ENCODE data around the gene PRIM2.
A peak's percentile ranks its signal among the peaks of the same experiment; 100 is the strongest.
"Not testable (repeated sequence)": the region's sequence is repeated elsewhere in the genome, so short reads cannot be mapped to it uniquely, and the experiment has no call there.

Gene PRIM2

DNA sequence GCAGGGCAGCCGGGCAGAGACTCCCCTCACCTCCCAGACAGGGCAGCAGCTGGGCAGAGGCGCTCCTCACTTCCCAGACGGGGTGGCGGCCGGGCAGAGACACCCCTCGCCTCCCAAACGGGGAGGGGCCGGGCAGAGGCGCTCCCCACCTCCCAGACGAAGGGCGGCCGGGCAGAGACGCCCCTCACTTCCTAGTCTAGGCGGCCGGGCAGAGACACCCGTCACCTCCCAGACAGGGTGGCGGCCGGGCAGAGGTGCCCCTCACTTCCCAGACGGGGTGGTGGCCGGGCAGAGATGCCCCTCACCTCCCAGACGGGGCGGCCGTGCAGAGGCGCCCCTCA, 6.6 kb upstream of the PRIM2 start:
- Histone ChIP-seq H3K27ac (ENCODE audit: low read length) (no peak overlapping the region), H3K4me3 (ENCODE audit: low read length) (no peak overlapping the region), H3K4me1 (ENCODE audit: insufficient read depth, low read length) (no peaks in the 10 kb centered on the region), H3K9me3 (ENCODE audit: insufficient read depth, low read depth, low read length) (no peaks in the 10 kb centered on the region), H3K9ac (ENCODE audit: low read depth, low read length) (no peak overlapping the region), H3K36me3 (ENCODE audit: insufficient read depth, low read depth, low read length) (no peaks in the 10 kb centered on the region), H3K27me3 (ENCODE audit: insufficient read depth, low read length) (no peaks in the 10 kb centered on the region)

DNA sequence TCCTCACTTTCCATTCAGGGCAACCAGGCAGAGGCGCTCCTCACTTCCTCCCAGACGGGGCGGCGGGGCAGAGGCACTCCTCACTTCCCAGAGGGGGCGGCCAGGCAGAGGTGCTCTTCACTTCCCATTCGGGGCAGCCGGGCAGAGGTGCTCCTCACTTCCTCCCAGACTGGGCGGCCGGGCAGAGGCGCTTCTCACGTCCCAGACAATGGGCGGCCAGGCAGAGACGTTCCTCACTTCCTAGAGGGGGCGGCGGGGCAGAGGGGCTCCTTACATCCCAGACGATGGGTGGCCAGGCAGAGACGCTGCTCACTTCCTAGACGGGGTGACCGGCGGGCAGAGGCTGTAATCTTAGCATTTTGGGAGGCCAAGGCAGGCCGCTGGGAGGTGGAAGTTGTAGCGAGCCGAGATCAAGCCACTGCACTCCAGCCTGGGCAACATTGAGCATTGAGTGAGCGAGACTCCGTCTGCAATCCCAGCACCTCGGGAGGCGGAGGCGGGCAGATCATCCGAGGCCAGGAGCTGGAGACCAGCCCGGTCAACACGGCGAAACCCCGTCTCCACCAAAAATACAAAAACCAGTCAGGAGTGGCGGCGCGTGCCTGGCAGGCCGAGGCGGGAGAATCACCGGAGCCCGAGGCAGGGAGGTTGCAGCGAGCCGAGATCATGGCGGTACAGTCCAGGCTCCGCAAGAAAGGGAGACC, 6.0 kb upstream of the PRIM2 start:
- H3K36me3 ChIP-seq (ENCODE audit: insufficient read depth, low read depth, low read length); H3K4me1 ChIP-seq (ENCODE audit: insufficient read depth, low read length); H3K27ac ChIP-seq (ENCODE audit: low read length); H3K9ac ChIP-seq (ENCODE audit: low read depth, low read length); H3K4me3 ChIP-seq (ENCODE audit: low read length); H3K27me3 ChIP-seq (ENCODE audit: insufficient read depth, low read length); H3K9me3 ChIP-seq (ENCODE audit: insufficient read depth, low read depth, low read length): not testable (repeated sequence)

DNA sequence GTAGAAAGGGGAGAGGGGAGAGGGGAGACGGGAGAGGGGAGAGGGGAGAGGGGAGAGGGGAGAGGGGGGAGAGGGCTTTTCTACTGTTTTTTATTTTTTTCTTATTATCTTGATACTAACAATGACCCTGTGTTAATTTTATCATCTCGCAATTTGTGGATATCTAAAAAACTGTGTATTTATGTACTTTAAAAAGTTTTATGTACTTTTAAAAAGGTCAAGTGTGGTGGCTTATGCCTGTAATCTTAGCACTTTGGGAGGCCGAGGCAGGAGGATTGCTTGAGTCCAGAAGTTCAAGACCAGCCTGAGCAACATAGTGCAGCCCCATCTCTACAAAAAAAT, 5.5 kb upstream of the PRIM2 start:
- Histone ChIP-seq H3K27ac (ENCODE audit: low read length) (no peak overlapping the region), H3K4me1 (ENCODE audit: insufficient read depth, low read length) (no peaks in the 10 kb centered on the region), H3K4me3 (ENCODE audit: low read length) (no peak overlapping the region), H3K36me3 (ENCODE audit: insufficient read depth, low read depth, low read length) (no peaks in the 10 kb centered on the region), H3K9ac (ENCODE audit: low read depth, low read length) (no peak overlapping the region), H3K27me3 (ENCODE audit: insufficient read depth, low read length) (no peaks in the 10 kb centered on the region), H3K9me3 (ENCODE audit: insufficient read depth, low read depth, low read length) (no peaks in the 10 kb centered on the region)

- H3K9ac ChIP-seq (ENCODE audit: low read depth, low read length): no peak overlapping the region
- peaks cover 1% of the 10 kb centered on the region; the same call in 1 of the 2 replicates for H3K4me1 ChIP-seq (ENCODE audit: insufficient read depth, low read length)
- H3K36me3 ChIP-seq (ENCODE audit: insufficient read depth, low read depth, low read length): no peaks in the 10 kb centered on the region
- H3K9me3 ChIP-seq (ENCODE audit: insufficient read depth, low read depth, low read length): no peaks in the 10 kb centered on the region
- H3K27ac ChIP-seq (ENCODE audit: low read length): no peak overlapping the region
- H3K4me3 ChIP-seq (ENCODE audit: low read length): no peak overlapping the region
- no peaks in the 10 kb centered on the region for H3K27me3 ChIP-seq (ENCODE audit: insufficient read depth, low read length)
These were observed 4.4 kb upstream of the PRIM2 start for GRCh38 chr6:57313009-57313408.

DNA sequence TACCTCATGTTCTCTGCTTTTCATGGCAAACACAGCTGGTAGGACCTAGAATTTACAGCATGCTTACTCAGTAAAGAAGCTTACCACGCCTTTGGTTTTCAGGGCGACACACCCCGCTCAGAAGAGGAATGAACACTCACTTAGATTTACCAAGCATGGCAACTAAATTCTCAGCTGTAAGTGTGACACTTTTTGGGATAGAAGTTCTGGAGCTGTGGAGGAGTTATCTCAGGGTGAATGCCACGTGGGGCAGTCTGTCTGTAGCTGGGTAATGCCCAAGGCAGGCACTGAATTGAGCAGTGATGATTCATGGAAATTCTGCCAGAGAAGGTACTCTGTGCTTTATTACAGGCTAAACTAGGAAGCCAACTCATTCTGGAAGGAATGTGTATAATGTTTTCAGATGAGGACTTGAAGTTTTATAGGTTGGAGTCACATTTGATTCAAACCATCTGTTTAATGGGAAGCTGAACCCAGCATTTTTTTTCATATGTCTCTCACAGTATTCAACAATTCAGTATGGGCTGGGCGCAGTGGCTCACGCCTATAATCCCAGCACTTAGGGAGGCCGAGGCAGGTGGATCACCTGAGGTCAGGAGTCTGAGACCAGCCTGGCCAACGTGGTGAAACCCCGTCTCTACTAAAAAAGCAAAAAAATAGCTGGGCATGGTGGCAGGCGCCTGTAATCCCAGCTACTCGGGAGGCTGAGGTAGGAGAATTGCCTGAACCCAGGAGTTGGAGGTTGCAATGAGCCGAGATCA, 3.5 kb upstream of the PRIM2 start:
- H3K27ac ChIP-seq (ENCODE audit: low read length): no peak overlapping the region
- peaks cover 4% of the 10 kb centered on the region for H3K36me3 ChIP-seq (ENCODE audit: insufficient read depth, low read depth, low read length)
- no peak overlapping the region for H3K4me3 ChIP-seq (ENCODE audit: low read length)
- peaks cover 6% of the 10 kb centered on the region; the same call in 1 of the 2 replicates for H3K4me1 ChIP-seq (ENCODE audit: insufficient read depth, low read length)
- H3K27me3 ChIP-seq (ENCODE audit: insufficient read depth, low read length): no peaks in the 10 kb centered on the region
- no peak overlapping the region for H3K9ac ChIP-seq (ENCODE audit: low read depth, low read length)
- H3K9me3 ChIP-seq (ENCODE audit: insufficient read depth, low read depth, low read length): no peaks in the 10 kb centered on the region

DNA sequence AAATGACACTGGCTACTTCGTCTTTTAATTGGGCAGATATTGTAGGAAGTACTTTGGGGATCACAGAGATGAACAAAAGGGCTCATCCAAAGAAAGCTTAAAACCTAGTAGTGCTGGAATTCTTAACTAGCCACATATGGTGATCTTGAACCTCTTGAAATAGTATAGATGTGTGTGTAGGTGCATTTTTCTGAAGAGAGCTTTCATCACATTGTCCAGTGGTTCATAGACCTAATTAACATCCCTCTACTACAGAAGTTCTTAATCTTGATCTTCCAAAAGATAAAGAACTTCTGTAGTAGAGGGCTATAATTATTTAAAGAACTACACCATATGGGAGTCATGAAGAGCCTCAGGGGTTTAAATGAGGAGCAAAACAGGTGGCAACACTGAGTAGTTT, 2.3 kb upstream of the PRIM2 start:
- Histone ChIP-seq H3K4me3 (ENCODE audit: low read length) (no peak overlapping the region), H3K27ac (ENCODE audit: low read length) (no peak overlapping the region), H3K27me3 (ENCODE audit: insufficient read depth, low read length) (no peaks in the 10 kb centered on the region), H3K9ac (ENCODE audit: low read depth, low read length) (no peak overlapping the region), H3K4me1 (ENCODE audit: insufficient read depth, low read length) (peaks cover 6% of the 10 kb centered on the region; the same call in 1 of the 2 replicates), H3K36me3 (ENCODE audit: insufficient read depth, low read depth, low read length) (peaks cover 16% of the 10 kb centered on the region), H3K9me3 (ENCODE audit: insufficient read depth, low read depth, low read length) (no peaks in the 10 kb centered on the region)

DNA sequence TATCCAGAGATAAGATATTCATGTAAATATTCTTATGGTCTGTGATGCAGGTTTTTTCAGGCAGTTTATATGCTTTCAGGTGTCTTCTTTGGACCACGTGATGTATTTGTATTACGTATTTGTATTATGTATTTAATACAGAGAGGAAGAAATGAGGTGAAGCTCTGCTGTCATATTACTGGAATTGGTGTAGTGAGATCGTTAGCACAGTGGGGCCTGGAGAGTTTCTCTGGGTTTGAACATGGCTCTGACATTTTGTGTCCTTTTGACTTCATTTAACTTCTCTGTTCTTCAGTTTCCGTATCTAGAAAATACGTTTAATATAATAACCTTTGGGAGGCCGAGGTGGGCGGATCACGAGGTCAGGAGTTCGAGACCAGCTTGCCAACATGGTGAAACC, 1.6 kb upstream of the PRIM2 start:
- Histone ChIP-seq H3K9ac (ENCODE audit: low read depth, low read length) (no peak overlapping the region), H3K27ac (ENCODE audit: low read length) (no peak overlapping the region), H3K4me1 (ENCODE audit: insufficient read depth, low read length) (peaks cover 6% of the 10 kb centered on the region; the same call in 1 of the 2 replicates)

DNA sequence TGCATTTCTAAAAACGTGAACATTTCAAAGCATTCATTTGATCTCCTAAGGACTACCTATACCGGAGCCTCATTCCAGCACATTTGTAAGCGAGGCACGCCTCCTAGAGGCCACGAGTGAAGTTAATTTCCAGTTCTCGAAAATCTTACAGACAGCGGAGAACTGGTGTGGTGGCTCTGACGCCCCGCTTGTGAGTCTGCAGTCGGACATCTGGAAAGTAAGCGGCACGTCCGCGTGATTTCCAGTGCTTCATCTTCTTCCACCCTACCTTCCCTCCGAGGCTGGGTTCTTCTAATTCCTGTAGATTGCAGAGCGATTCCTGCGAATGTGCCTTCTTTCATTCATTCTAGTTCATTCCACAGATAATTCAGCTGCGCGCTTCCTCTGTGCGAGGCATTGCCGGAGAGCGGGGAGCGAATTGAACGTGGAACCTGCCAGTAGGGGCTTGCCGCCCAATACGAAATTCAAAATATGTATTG, 810 bp upstream of the PRIM2 start:
- peak overlapping the region; percentile 95 for H3K4me3 ChIP-seq (ENCODE audit: low read length)
- H3K36me3 ChIP-seq (ENCODE audit: insufficient read depth, low read depth, low read length): peaks cover 31% of the 10 kb centered on the region
- no peaks in the 10 kb centered on the region for H3K27me3 ChIP-seq (ENCODE audit: insufficient read depth, low read length)
- no peaks in the 10 kb centered on the region for H3K9me3 ChIP-seq (ENCODE audit: insufficient read depth, low read depth, low read length)
- H3K4me1 ChIP-seq (ENCODE audit: insufficient read depth, low read length): peaks cover 6% of the 10 kb centered on the region; the same call in 1 of the 2 replicates
- H3K27ac ChIP-seq (ENCODE audit: low read length): no peak overlapping the region
- H3K9ac ChIP-seq (ENCODE audit: low read depth, low read length): peak overlapping the region; percentile 94; the same call in 1 of the 2 replicates

More for the DNA sequence above, 1.6 kb upstream of the PRIM2 start:
- Histone ChIP-seq H3K27me3 (ENCODE audit: insufficient read depth, low read length) (no peaks in the 10 kb centered on the region), H3K36me3 (ENCODE audit: insufficient read depth, low read depth, low read length) (peaks cover 23% of the 10 kb centered on the region), H3K4me3 (ENCODE audit: low read length) (no peak overlapping the region), H3K9me3 (ENCODE audit: insufficient read depth, low read depth, low read length) (no peaks in the 10 kb centered on the region)

GRCh38 chr6:57324538-57324937, 7.1 kb downstream of the PRIM2 start:
- H3K27me3 ChIP-seq (ENCODE audit: insufficient read depth, low read length): no peaks in the 10 kb centered on the region
- H3K27ac ChIP-seq (ENCODE audit: low read length): no peak overlapping the region
- H3K4me1 ChIP-seq (ENCODE audit: insufficient read depth, low read length): no peaks in the 10 kb centered on the region
- H3K9me3 ChIP-seq (ENCODE audit: insufficient read depth, low read depth, low read length): peaks cover 18% of the 10 kb centered on the region
- no peak overlapping the region for H3K9ac ChIP-seq (ENCODE audit: low read depth, low read length)
- no peak overlapping the region for H3K4me3 ChIP-seq (ENCODE audit: low read length)
- peaks cover 100% of the 10 kb centered on the region for H3K36me3 ChIP-seq (ENCODE audit: insufficient read depth, low read depth, low read length)

DNA sequence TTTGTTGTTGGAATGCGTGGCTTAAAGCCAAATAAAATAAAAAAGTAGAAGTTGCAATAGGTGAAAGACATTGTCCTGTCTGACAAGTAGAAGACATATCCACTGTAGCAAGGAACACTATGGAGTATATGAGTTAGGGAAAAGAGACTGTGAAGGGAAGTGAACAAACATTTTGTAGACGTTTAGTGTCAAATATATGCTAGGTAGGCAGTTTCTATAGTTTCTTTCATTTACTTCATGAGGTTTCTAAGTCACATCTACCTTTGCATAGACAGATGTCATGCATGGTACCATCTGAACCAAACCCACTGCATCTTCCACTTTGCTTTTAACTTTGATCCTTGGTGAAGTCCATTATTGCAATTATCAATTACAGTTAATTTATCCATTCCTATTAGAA, 9.9 kb downstream of the PRIM2 start:
- Histone ChIP-seq H3K4me3 (ENCODE audit: low read length) (no peak overlapping the region), H3K27ac (ENCODE audit: low read length) (no peak overlapping the region), H3K9ac (ENCODE audit: low read depth, low read length) (no peak overlapping the region), H3K36me3 (ENCODE audit: insufficient read depth, low read depth, low read length) (peaks cover 100% of the 10 kb centered on the region), H3K4me1 (ENCODE audit: insufficient read depth, low read length) (no peaks in the 10 kb centered on the region), H3K9me3 (ENCODE audit: insufficient read depth, low read depth, low read length) (peaks cover 41% of the 10 kb centered on the region), H3K27me3 (ENCODE audit: insufficient read depth, low read length) (no peaks in the 10 kb centered on the region)

GRCh38 chr6:57328074-57328473, 10.6 kb downstream of the PRIM2 start:
- Histone ChIP-seq H3K27me3 (ENCODE audit: insufficient read depth, low read length) (no peaks in the 10 kb centered on the region), H3K4me3 (ENCODE audit: low read length) (no peak overlapping the region), H3K4me1 (ENCODE audit: insufficient read depth, low read length) (no peaks in the 10 kb centered on the region), H3K9me3 (ENCODE audit: insufficient read depth, low read depth, low read length) (peaks cover 49% of the 10 kb centered on the region), H3K36me3 (ENCODE audit: insufficient read depth, low read depth, low read length) (peaks cover 100% of the 10 kb centered on the region), H3K9ac (ENCODE audit: low read depth, low read length) (no peak overlapping the region), H3K27ac (ENCODE audit: low read length) (no peak overlapping the region)

GRCh38 chr6:57329933-57330332, 12.5 kb downstream of the PRIM2 start:
- H3K4me3 ChIP-seq (ENCODE audit: low read length): no peak overlapping the region
- peaks cover 65% of the 10 kb centered on the region for H3K9me3 ChIP-seq (ENCODE audit: insufficient read depth, low read depth, low read length)
- no peak overlapping the region for H3K9ac ChIP-seq (ENCODE audit: low read depth, low read length)
- no peak overlapping the region for H3K27ac ChIP-seq (ENCODE audit: low read length)
- H3K27me3 ChIP-seq (ENCODE audit: insufficient read depth, low read length): no peaks in the 10 kb centered on the region
- H3K36me3 ChIP-seq (ENCODE audit: insufficient read depth, low read depth, low read length): peaks cover 98% of the 10 kb centered on the region
- H3K4me1 ChIP-seq (ENCODE audit: insufficient read depth, low read length): no peaks in the 10 kb centered on the region

Measured in iPS-20b (cell line).